Measurements from ENCODE around the gene SPECC1L. TPM values are rescaled to one million over a fixed set of nuclear protein-coding genes. Genes with fewer than 3 reads are reported as not detected.

The SPECC1L gene
- total RNA-seq, 1 experiment from 2014 or later, result 40.8 TPM

DNA sequence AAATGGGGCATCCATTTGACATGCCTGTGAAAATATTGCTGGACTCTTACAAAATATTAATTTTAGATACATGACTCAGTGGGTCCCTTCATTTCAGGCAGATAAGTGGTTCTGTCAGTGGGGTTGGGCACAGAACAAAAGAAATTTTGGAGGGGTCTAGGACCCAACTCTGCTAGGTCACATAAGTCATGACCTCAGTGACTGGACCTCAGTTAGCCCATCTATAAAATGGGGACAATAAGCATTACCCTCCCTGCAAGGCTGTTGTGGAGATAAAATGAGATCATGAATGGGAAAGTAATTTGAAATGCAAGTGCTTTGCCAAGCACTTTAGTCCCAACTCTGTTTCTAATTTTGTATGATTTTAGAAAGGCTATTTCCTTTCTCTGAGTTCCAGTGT lies 180.5 kb downstream of the SPECC1L start:
- ATAC-seq (no peak), DNase-seq (ENCODE audit: low read depth, low spot score) (no peak)
- Histone ChIP-seq H3K9me3 (ENCODE audit: control insufficient read depth in 1 of 2, insufficient read depth in 1 of 2, low read depth in 1 of 2, low read length in 2 of 2) (peaks cover 0 to 4% of the 10 kb centered on the region in 2 experiments; a peak in 2 of 4 replicates), H3K79me2 (ENCODE audit: insufficient read depth, low read length) (no peaks in the 10 kb centered on the region), H3K4me3 (replicated peaks in 1 of 2; ENCODE audit: low read depth in 1 of 2, low read length in 2 of 2) (no peak overlapping the region), H3K4me2 (ENCODE audit: low read length) (no peak overlapping the region), H4K20me1 (ENCODE audit: insufficient read depth) (no peaks in the 10 kb centered on the region), H3K27ac (ENCODE audit: low read depth, low read length) (no peak overlapping the region), H3K4me1 (ENCODE audit: control insufficient read depth in 1 of 2, insufficient read depth in 2 of 2, low read length in 2 of 2) (no peaks in the 10 kb centered on the region), H3K9me2 (ENCODE audit: insufficient read depth) (no peaks in the 10 kb centered on the region), H2AFZ (ENCODE audit: low read depth, low read length, poor library complexity, severe bottlenecking) (no peak overlapping the region), H3K36me3 (ENCODE audit: control insufficient read depth in 1 of 2, insufficient read depth in 2 of 2, low read length in 2 of 2) (no peaks in the 10 kb centered on the region), H3K9ac (ENCODE audit: low read length) (no peak overlapping the region), H3K27me3 (ENCODE audit: insufficient read depth, low read length) (no peaks in the 10 kb centered on the region)
- TF ChIP-seq TCF7L2 (IDR thresholded peaks at IDR 0.05; ENCODE audit: borderline replicate concordance, extremely low read depth, insufficient read depth, insufficient read length) (no peak), RAD21 (IDR thresholded peaks at IDR 0.05; ENCODE audit: low read depth) (no peak), ZNF274 (IDR thresholded peaks at IDR 0.05; ENCODE audit: low read depth, low read length) (no peak), YY1 (IDR thresholded peaks at IDR 0.05; ENCODE audit: extremely low read depth, insufficient replicate concordance, low read depth, low read length) (no peak), SIN3A (IDR thresholded peaks at IDR 0.05; ENCODE audit: low read depth) (no peak), CEBPB (IDR thresholded peaks at IDR 0.05; ENCODE audit: low read depth) (no peak), REST (IDR thresholded peaks at IDR 0.05; ENCODE audit: low read depth) (no peak), ELF1 (IDR thresholded peaks at IDR 0.05; ENCODE audit: borderline replicate concordance, low read depth) (no peak)
- TF ChIP-seq, protein P1, sequence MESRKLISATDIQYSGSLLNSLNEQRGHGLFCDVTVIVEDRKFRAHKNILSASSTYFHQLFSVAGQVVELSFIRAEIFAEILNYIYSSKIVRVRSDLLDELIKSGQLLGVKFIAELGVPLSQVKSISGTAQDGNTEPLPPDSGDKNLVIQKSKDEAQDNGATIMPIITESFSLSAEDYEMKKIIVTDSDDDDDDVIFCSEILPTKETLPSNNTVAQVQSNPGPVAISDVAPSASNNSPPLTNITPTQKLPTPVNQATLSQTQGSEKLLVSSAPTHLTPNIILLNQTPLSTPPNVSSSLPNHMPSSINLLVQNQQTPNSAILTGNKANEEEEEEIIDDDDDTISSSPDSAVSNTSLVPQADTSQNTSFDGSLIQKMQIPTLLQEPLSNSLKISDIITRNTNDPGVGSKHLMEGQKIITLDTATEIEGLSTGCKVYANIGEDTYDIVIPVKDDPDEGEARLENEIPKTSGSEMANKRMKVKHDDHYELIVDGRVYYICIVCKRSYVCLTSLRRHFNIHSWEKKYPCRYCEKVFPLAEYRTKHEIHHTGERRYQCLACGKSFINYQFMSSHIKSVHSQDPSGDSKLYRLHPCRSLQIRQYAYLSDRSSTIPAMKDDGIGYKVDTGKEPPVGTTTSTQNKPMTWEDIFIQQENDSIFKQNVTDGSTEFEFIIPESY (IDR thresholded peaks at IDR 0.05; ENCODE audit: extremely low read depth, insufficient replicate concordance, low read length), result no peak
- intact Hi-C loops (cut with micrococcal nuclease), result no loop called here
- ChIA-PET CTCF (no interaction called here), POLR2A (no interaction called here), RAD21 (ENCODE audit: low non-redundant PET in 1 of 2, low total read pairs in 2 of 2, uncharacterized antibody in 2 of 2, unreplicated experiment in 2 of 2) (no interaction called here)
- BruUV-seq (replicated peaks), result no TSS peak
